ENCODE data around the gene HNRNPL. TPM values are rescaled to one million over a fixed set of nuclear protein-coding genes. Genes with fewer than 3 reads are reported as not detected.
"Not testable (repeated sequence)": the region's sequence is repeated elsewhere in the genome, so short reads cannot be mapped to it uniquely, and the experiment has no call there.

The HNRNPL gene
- total RNA-seq, 1 experiment from 2014 or later: 642 TPM

DNA sequence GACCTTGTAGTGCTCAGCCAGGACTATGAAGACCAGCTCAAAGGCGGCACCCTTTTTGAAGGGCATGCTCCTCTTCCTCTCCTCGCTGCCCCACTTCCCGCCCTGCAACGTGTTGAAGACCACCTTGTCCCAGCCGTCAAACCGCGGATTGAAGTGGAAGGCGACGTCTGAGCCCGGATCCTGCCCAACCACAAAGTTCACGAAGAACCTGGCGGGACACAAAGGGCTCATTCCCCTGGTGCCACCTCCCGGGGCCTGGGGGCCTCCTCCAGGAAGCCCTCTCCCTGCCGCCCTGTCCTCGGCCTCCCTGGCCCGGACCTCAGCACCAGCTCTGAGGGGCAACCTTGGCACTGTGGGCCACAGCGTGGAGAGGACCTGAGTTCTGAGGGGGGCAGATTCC, 41.0 kb downstream of the HNRNPL start:
- no peak for DNase-seq (ENCODE audit: low spot score)
- POLR2A ChIA-PET (ENCODE audit: low non-redundant PET): interaction anchor here (0.7 kb wide), 2 partner anchors 40 to 63 kb away, joined by 3 to 11 read pairs; no protein-coding TSS in a partner anchor
- TF ChIP-seq, protein P1, sequence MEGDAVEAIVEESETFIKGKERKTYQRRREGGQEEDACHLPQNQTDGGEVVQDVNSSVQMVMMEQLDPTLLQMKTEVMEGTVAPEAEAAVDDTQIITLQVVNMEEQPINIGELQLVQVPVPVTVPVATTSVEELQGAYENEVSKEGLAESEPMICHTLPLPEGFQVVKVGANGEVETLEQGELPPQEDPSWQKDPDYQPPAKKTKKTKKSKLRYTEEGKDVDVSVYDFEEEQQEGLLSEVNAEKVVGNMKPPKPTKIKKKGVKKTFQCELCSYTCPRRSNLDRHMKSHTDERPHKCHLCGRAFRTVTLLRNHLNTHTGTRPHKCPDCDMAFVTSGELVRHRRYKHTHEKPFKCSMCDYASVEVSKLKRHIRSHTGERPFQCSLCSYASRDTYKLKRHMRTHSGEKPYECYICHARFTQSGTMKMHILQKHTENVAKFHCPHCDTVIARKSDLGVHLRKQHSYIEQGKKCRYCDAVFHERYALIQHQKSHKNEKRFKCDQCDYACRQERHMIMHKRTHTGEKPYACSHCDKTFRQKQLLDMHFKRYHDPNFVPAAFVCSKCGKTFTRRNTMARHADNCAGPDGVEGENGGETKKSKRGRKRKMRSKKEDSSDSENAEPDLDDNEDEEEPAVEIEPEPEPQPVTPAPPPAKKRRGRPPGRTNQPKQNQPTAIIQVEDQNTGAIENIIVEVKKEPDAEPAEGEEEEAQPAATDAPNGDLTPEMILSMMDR (conservative IDR thresholded peaks at IDR 0.05; ENCODE audit: low read depth, low read length): no peak
- TF ChIP-seq EZH2 (IDR thresholded peaks at IDR 0.05; ENCODE audit: borderline replicate concordance, low read depth, low read length, poor library complexity, severe bottlenecking): no peak
- Histone ChIP-seq H3K27me3 (replicated peaks; ENCODE audit: insufficient read depth, low read depth, low read length, poor library complexity) (no peaks in the 10 kb centered on the region), H3K27ac (ENCODE audit: low read depth, low read length, poor library complexity, severe bottlenecking) (no peak overlapping the region), H3K9me3 (ENCODE audit: low read depth, low read length, poor library complexity, severe bottlenecking) (no peaks in the 10 kb centered on the region), H3K4me3 (ENCODE audit: low read depth, low read length, poor library complexity, severe bottlenecking) (no peak overlapping the region), H3K36me3 (ENCODE audit: insufficient read depth, low read length, poor library complexity, severe bottlenecking) (no peaks in the 10 kb centered on the region), H3K4me1 (ENCODE audit: insufficient read depth, low read length, poor library complexity, severe bottlenecking) (no peaks in the 10 kb centered on the region)
- intact Hi-C loops (cut with micrococcal nuclease; ENCODE audit: unreplicated experiment): no loop called here
- no TSS peak for BruUV-seq (replicated peaks)
- CTCF ChIA-PET: no interaction called here

DNA sequence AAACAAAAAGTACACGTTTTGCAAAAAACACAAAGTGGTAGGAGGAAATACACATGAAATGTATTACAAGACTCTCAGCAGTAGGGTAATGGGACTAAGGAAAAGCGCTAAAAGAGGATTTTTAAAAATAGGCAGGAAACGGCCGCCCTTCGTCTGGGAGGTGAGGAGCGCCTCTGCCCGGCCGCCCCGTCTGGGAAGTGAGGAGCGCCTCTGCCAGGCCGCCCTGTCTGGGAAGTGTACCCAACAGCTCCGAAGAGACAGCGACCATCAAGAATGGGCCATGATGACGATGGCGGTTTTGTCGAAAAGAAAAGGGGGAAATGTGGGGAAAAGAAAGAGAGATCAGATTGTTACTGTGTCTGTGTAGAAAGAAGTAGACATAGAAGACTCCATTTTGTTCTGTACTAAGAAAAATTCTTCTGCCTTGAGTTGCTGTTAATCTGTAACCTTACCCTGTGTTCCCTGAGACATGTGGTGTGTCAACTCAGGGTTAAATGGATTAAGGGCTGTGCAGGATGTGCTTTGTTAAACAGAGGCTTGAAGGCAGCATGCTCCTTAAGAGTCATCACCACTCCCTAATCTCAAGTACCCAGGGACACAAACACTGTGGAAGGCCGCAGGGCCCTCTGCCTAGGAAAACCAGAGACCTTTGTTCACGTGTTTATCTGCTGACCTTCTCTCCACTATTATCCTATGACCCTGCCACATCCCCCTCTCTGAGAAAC, 42.2 kb downstream of the HNRNPL start:
- BruUV-seq (replicated peaks); intact Hi-C loops (cut with micrococcal nuclease; ENCODE audit: unreplicated experiment); H3K9me3 ChIP-seq (ENCODE audit: low read depth, low read length, poor library complexity, severe bottlenecking); H3K27ac ChIP-seq (ENCODE audit: low read depth, low read length, poor library complexity, severe bottlenecking); H3K4me1 ChIP-seq (ENCODE audit: insufficient read depth, low read length, poor library complexity, severe bottlenecking); POLR2A ChIA-PET (ENCODE audit: low non-redundant PET); H3K36me3 ChIP-seq (ENCODE audit: insufficient read depth, low read length, poor library complexity, severe bottlenecking); CTCF ChIA-PET; H3K4me3 ChIP-seq (ENCODE audit: low read depth, low read length, poor library complexity, severe bottlenecking); H3K27me3 ChIP-seq (replicated peaks; ENCODE audit: insufficient read depth, low read depth, low read length, poor library complexity): not testable (repeated sequence)
- peak; percentile 60 for DNase-seq (ENCODE audit: low spot score)

DNA sequence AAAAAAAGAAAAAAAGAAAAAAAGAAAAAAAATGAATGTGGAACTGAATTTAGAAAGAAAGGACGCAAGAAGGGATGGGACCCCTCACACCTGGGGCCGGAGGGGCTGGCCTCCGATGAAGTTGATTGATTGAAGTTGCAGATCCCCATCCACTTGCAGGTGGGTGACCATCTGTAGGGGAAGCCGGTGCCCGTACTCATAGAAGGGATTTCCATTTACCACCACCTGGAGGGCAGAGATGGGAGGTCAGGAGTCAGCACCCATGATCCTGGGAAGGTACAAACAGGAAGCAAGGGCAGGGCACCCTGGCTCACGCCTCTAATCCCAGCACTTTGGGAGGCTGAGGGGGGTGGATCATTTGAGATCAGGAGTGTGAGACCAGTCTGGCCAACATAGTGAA, 43.4 kb downstream of the HNRNPL start:
- DNase-seq (ENCODE audit: low spot score): no peak
- CTCF ChIA-PET: no interaction called here
- H3K4me3 ChIP-seq (ENCODE audit: low read depth, low read length, poor library complexity, severe bottlenecking): no peak overlapping the region
- no peaks in the 10 kb centered on the region for H3K4me1 ChIP-seq (ENCODE audit: insufficient read depth, low read length, poor library complexity, severe bottlenecking)
- POLR2A ChIA-PET (ENCODE audit: low non-redundant PET): no interaction called here
- H3K9me3 ChIP-seq (ENCODE audit: low read depth, low read length, poor library complexity, severe bottlenecking): no peaks in the 10 kb centered on the region
- no peak overlapping the region for H3K27ac ChIP-seq (ENCODE audit: low read depth, low read length, poor library complexity, severe bottlenecking)
- BruUV-seq (replicated peaks): no TSS peak
- TF ChIP-seq, protein P1 (conservative IDR thresholded peaks at IDR 0.05; ENCODE audit: low read depth, low read length): no peak
- no peaks in the 10 kb centered on the region for H3K27me3 ChIP-seq (replicated peaks; ENCODE audit: insufficient read depth, low read depth, low read length, poor library complexity)
- no peaks in the 10 kb centered on the region for H3K36me3 ChIP-seq (ENCODE audit: insufficient read depth, low read length, poor library complexity, severe bottlenecking)
- intact Hi-C loops (cut with micrococcal nuclease; ENCODE audit: unreplicated experiment): no loop called here

DNA sequence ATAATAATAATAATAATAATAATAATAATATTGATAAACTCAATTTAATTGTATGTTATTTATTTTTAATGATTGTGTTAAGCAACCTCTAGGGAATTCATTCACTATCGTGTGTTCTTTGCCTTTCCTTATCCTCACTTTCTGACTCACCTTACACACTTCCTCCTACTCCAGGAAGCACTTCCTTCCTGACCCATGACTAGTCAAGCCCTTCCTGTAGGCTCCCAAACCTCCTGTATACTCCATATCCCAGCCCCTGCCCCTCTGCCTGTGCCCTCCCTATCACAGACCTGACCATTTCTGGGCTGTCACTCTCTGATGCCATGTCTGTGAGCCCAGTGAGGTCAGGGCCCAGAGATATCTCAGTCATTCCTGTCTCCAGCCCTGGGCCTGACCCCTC, 44.6 kb downstream of the HNRNPL start:
- H3K36me3 ChIP-seq (ENCODE audit: insufficient read depth, low read length, poor library complexity, severe bottlenecking): no peaks in the 10 kb centered on the region
- no peaks in the 10 kb centered on the region for H3K27me3 ChIP-seq (replicated peaks; ENCODE audit: insufficient read depth, low read depth, low read length, poor library complexity)
- H3K4me1 ChIP-seq (ENCODE audit: insufficient read depth, low read length, poor library complexity, severe bottlenecking): no peaks in the 10 kb centered on the region
- no peak for DNase-seq (ENCODE audit: low spot score)
- BruUV-seq (replicated peaks): no TSS peak
- no peaks in the 10 kb centered on the region for H3K9me3 ChIP-seq (ENCODE audit: low read depth, low read length, poor library complexity, severe bottlenecking)
- no peak overlapping the region for H3K4me3 ChIP-seq (ENCODE audit: low read depth, low read length, poor library complexity, severe bottlenecking)
- no peak overlapping the region for H3K27ac ChIP-seq (ENCODE audit: low read depth, low read length, poor library complexity, severe bottlenecking)
- ChIA-PET POLR2A (ENCODE audit: low non-redundant PET) (no interaction called here), CTCF (no interaction called here)
- intact Hi-C loops (cut with micrococcal nuclease; ENCODE audit: unreplicated experiment): no loop called here
- no peak for TF ChIP-seq EZH2 (IDR thresholded peaks at IDR 0.05; ENCODE audit: borderline replicate concordance, low read depth, low read length, poor library complexity, severe bottlenecking)
- TF ChIP-seq, protein P1 (conservative IDR thresholded peaks at IDR 0.05; ENCODE audit: low read depth, low read length): no peak

Data from A673 (cell line).